H9 (cell line): ENCODE results near the gene CTSE. TPM values are rescaled to one million over a fixed set of nuclear protein-coding genes. Genes with fewer than 3 reads are reported as not detected.

Source experiments
- DNase-seq: peaks from one replicate; pipeline ENCODE4 v3.0.0-alpha.2; 2017
- H2AFZ ChIP-seq: one replicate; pipeline ENCODE4 v1.6.1; 2013; ENCODE audit warnings: mild to moderate bottlenecking, low read length, control low read depth, moderate library complexity
- H2AK5ac ChIP-seq: 2 replicates; pipeline ENCODE4 v1.6.1; 2013; ENCODE audit warnings: low read length, control low read depth, mixed read lengths; ENCODE audit not compliant: insufficient read length
- H2BK120ac ChIP-seq: one replicate; pipeline ENCODE4 v1.6.1; 2013; ENCODE audit warnings: low read depth, mild to moderate bottlenecking, low read length, control low read depth, inconsistent platforms; ENCODE audit not compliant: poor library complexity, severe bottlenecking
- H2BK12ac ChIP-seq: 2 replicates; pipeline ENCODE4 v1.6.1; 2013; ENCODE audit warnings: low read length, control low read depth, mixed read lengths, low read depth; ENCODE audit not compliant: insufficient read length
- H2BK15ac ChIP-seq: 2 replicates; pipeline ENCODE4 v1.6.1; 2013; ENCODE audit warnings: low read depth, low read length, control low read depth
- H2BK20ac ChIP-seq: one replicate; pipeline ENCODE4 v1.6.1; 2013; ENCODE audit warnings: low read depth, mild to moderate bottlenecking, low read length, control low read depth, inconsistent platforms; ENCODE audit not compliant: poor library complexity, severe bottlenecking
- H2BK5ac ChIP-seq: 2 replicates; pipeline ENCODE4 v1.6.1; 2013; ENCODE audit warnings: low read length, control low read depth, mixed read lengths; ENCODE audit not compliant: insufficient read length
- H3K14ac ChIP-seq: 2 replicates; pipeline ENCODE4 v1.6.1; 2013; ENCODE audit warnings: low read length, control low read depth; ENCODE audit not compliant: insufficient read depth
- H3K18ac ChIP-seq: 2 replicates; pipeline ENCODE4 v1.6.1; 2013; ENCODE audit warnings: low read depth, mild to moderate bottlenecking, mixed read lengths, low read length, control low read depth; ENCODE audit not compliant: insufficient read length
- H3K23ac ChIP-seq: 2 replicates; pipeline ENCODE4 v1.6.1; 2013; ENCODE audit warnings: low read length, control low read depth, mixed read lengths, low read depth; ENCODE audit not compliant: insufficient read length
- H3K23me2 ChIP-seq: 2 replicates; pipeline ENCODE4 v1.6.1; 2013; ENCODE audit warnings: low read depth, mild to moderate bottlenecking, mixed read lengths, low read length, control low read depth; ENCODE audit not compliant: insufficient read length, poor library complexity, severe bottlenecking
- H3K27ac ChIP-seq: 2 replicates; pipeline ENCODE4 v1.5.1; 2013; ENCODE audit warnings: low read length, control low read depth, mixed read lengths, low read depth; ENCODE audit not compliant: insufficient read length
- H3K27me3 ChIP-seq: 2 replicates; pipeline ENCODE4 v1.6.1; 2013; ENCODE audit warnings: low read length, control low read depth, inconsistent platforms; ENCODE audit not compliant: insufficient read depth
- H3K4ac ChIP-seq: 2 replicates; pipeline ENCODE4 v1.6.1; 2013; ENCODE audit warnings: low read depth, mild to moderate bottlenecking, control low read depth, inconsistent platforms, low read length, moderate library complexity
- H3K4me1 ChIP-seq: 2 replicates; pipeline ENCODE4 v1.6.1; 2013; ENCODE audit warnings: low read length, control low read depth, inconsistent platforms; ENCODE audit not compliant: insufficient read depth
- H3K4me2 ChIP-seq: 2 replicates; pipeline ENCODE4 v1.6.1; 2013; ENCODE audit warnings: low read length, control low read depth, mixed read lengths; ENCODE audit not compliant: insufficient read length, insufficient read depth
- H3K56ac ChIP-seq: 2 replicates; pipeline ENCODE4 v1.6.1; 2013; ENCODE audit warnings: low read depth, mild to moderate bottlenecking, mixed read lengths, low read length, control low read depth; ENCODE audit not compliant: insufficient read length
- H3K79me1 ChIP-seq: 2 replicates; pipeline ENCODE4 v1.6.1; 2013; ENCODE audit warnings: low read depth, mild to moderate bottlenecking, moderate library complexity, low read length, control low read depth, inconsistent platforms; ENCODE audit not compliant: insufficient read depth, poor library complexity, severe bottlenecking
- H3K79me2 ChIP-seq: 2 replicates; pipeline ENCODE4 v1.6.1; 2013; ENCODE audit warnings: low read length, control low read depth, inconsistent platforms; ENCODE audit not compliant: insufficient read depth
- H3K9ac ChIP-seq: 2 replicates; pipeline ENCODE4 v1.6.1; 2013; ENCODE audit warnings: low read length, control low read depth, mixed read lengths; ENCODE audit not compliant: insufficient read length; ENCODE audit errors: extremely low read depth
- H3K9me3 ChIP-seq: one replicate; pipeline ENCODE4 v1.6.1; 2013; ENCODE audit warnings: low read depth, low read length, inconsistent platforms; ENCODE audit not compliant: control insufficient read depth
- H3T11ph ChIP-seq: one replicate; pipeline ENCODE4 v1.6.1; 2013; ENCODE audit warnings: mild to moderate bottlenecking, low read length, control low read depth, inconsistent platforms
- H4K20me1 ChIP-seq: one replicate; pipeline ENCODE4 v1.6.1; 2013; ENCODE audit not compliant: control insufficient read depth, insufficient read length, insufficient read depth
- H4K5ac ChIP-seq: 2 replicates; pipeline ENCODE4 v1.6.1; 2013; ENCODE audit warnings: low read depth, mild to moderate bottlenecking, mixed read lengths, low read length, control low read depth; ENCODE audit not compliant: insufficient read length
- H4K8ac ChIP-seq: replicated peaks from 2 replicates; pipeline ENCODE4 v1.6.1; 2013; ENCODE audit warnings: low read length, control low read depth, mixed read lengths, low read depth; ENCODE audit not compliant: insufficient read length
- H4K91ac ChIP-seq: 2 replicates; pipeline ENCODE4 v1.6.1; 2013; ENCODE audit warnings: low read depth, mild to moderate bottlenecking, moderate library complexity, mixed read lengths, low read length, control low read depth; ENCODE audit not compliant: insufficient read length
- H3K27ac Mint-ChIP-seq, 3 experiments: 2 replicates in 2 of 3; 3 replicates in 1 of 3; pipeline ENCODE4 v1.8.0; 2020 to 2021; ENCODE audit warnings: mixed read lengths in 3 of 3, mild to moderate bottlenecking in 1 of 3, moderate library complexity in 1 of 3
- H3K27me3 Mint-ChIP-seq: 2 replicates; pipeline ENCODE4 v1.8.0; 2021; ENCODE audit warnings: low read depth, mild to moderate bottlenecking, moderate library complexity, mixed read lengths
- H3K36me3 Mint-ChIP-seq, 3 experiments: 2 replicates in 2 of 3; 3 replicates in 1 of 3; pipeline ENCODE4 v1.8.0; 2020 to 2021; ENCODE audit warnings: low read depth in 3 of 3, mixed read lengths in 3 of 3; ENCODE audit not compliant: insufficient read depth in 1 of 3
- H3K4me1 Mint-ChIP-seq, 2 experiments: 2 replicates each; pipeline ENCODE4 v1.8.0; 2020; ENCODE audit warnings: mixed read lengths in 2 of 2
- H3K4me3 Mint-ChIP-seq, 2 experiments: 2 replicates in 1 of 2; 3 replicates in 1 of 2; pipeline ENCODE4 v1.8.0; 2020 to 2021; ENCODE audit warnings: mild to moderate bottlenecking in 2 of 2, mixed read lengths in 2 of 2, moderate library complexity in 1 of 2
- H3K9me3 Mint-ChIP-seq, 2 experiments: 2 replicates in 1 of 2; 3 replicates in 1 of 2; pipeline ENCODE4 v1.8.0; 2020; ENCODE audit warnings: mild to moderate bottlenecking in 2 of 2, mixed read lengths in 2 of 2, moderate library complexity in 1 of 2
- CTCF ChIP-seq: fragments of 200-600 bp; sonication (generic); conservative IDR thresholded peaks from 3 replicates; pipeline ENCODE4 v1.8.0; 2021; ENCODE audit warnings: antibody characterized with exemption, mild to moderate bottlenecking
- WGBS: extraction: QIAGEN DNeasy Blood & Tissue Kit; methylation state at CpG from one replicate; pipeline ENCODE4 v1.1.7; 2013; ENCODE audit warnings: missing lambda C conversion rate, low lambda C conversion rate, mixed read lengths; ENCODE audit not compliant: insufficient read length; ENCODE audit errors: extremely low coverage; 5-methylcytosine and 5-hydroxymethylcytosine counted together
- total RNA-seq: library from RNA; stranded (reverse); gene quantifications from 2 replicates; pipeline ENCODE4 v1.2.1, GENCODE V29; 2021

Gene CTSE
- total RNA-seq, 1 experiment from 2014 or later = not detected

- H3K79me1 ChIP-seq = no peaks in the 10 kb centered on the region
- WGBS = no CpG with 5 or more reads among the region's 7 CpGs
- no peak overlapping the region for H3K27ac Mint-ChIP-seq
Observed at GRCh38 chr1:205978676-205979075, 45.0 kb downstream of the CTSE start.

More at GRCh38 chr1:205978676-205979075, 45.0 kb downstream of the CTSE start:
- no peak overlapping the region for H3K27ac ChIP-seq
- no peak overlapping the region for H3K9ac ChIP-seq
- H3K14ac ChIP-seq = no peak overlapping the region
- TF ChIP-seq CTCF = no peak
- H3K4ac ChIP-seq = no peak overlapping the region
- Mint-ChIP-seq H3K36me3 (peaks cover 0 to 1% (median 0%) of the 10 kb centered on the region in 3 experiments; a peak in 3 of 7 replicates), H3K27me3 (peaks cover 2% of the 10 kb centered on the region; the same call in 1 of the 2 replicates), H3K4me3 (no peak overlapping the region), H3K9me3 (peaks cover 3 to 10% of the 10 kb centered on the region in 2 experiments; a peak in 3 of 5 replicates), H3K4me1 (peaks cover 0 to 8% of the 10 kb centered on the region in 2 experiments; a peak in 2 of 4 replicates)
- no peak overlapping the region for H2BK20ac ChIP-seq
- no peaks in the 10 kb centered on the region for H3K23me2 ChIP-seq
- no peak overlapping the region for H4K91ac ChIP-seq
- H3K27me3 ChIP-seq = no peaks in the 10 kb centered on the region
- H3K18ac ChIP-seq = no peak overlapping the region
- no peak overlapping the region for H2BK12ac ChIP-seq
- H4K8ac ChIP-seq = no peak overlapping the region
- DNase-seq = no peak
- no peak overlapping the region for H2AK5ac ChIP-seq
- H3K56ac ChIP-seq = no peak overlapping the region
- H3K79me2 ChIP-seq = no peaks in the 10 kb centered on the region
- no peak overlapping the region for H2AFZ ChIP-seq
- H3K4me1 ChIP-seq = no peaks in the 10 kb centered on the region
- H4K20me1 ChIP-seq = peaks cover 3% of the 10 kb centered on the region
- no peak overlapping the region for H2BK15ac ChIP-seq
- H3K23ac ChIP-seq = no peak overlapping the region
- no peak overlapping the region for H2BK120ac ChIP-seq
- H3T11ph ChIP-seq = no peak overlapping the region
- H3K9me3 ChIP-seq = no peaks in the 10 kb centered on the region
- H3K4me2 ChIP-seq = no peak overlapping the region
- no peak overlapping the region for H2BK5ac ChIP-seq
- no peak overlapping the region for H4K5ac ChIP-seq
